Astrocyte of the spinal cord (primary cell): ENCODE data around the gene IL2RA.

ENCODE experiments used
- DNase-seq: peaks from one replicate; pipeline ENCODE4 v3.0.0; 2011; ENCODE audit warnings: low read depth, low spot score
- H3K4me3 ChIP-seq: 2 replicates; pipeline ENCODE4 v1.5.1; 2011; ENCODE audit warnings: low read depth, mild to moderate bottlenecking, low read length, moderate library complexity
- in situ Hi-C: cut with HindIII; loops from 2 replicates; pipeline ENCODE4 v1.10.0; 2017; ENCODE audit warnings: low sequenced_read_pairs
- TF ChIP-seq, protein P1 (sequence below): IDR thresholded peaks from 2 replicates; pipeline ENCODE4 v1.5.1; 2012; ENCODE audit warnings: low read depth, mild to moderate bottlenecking, low read length, inconsistent platforms

The IL2RA gene

DNA sequence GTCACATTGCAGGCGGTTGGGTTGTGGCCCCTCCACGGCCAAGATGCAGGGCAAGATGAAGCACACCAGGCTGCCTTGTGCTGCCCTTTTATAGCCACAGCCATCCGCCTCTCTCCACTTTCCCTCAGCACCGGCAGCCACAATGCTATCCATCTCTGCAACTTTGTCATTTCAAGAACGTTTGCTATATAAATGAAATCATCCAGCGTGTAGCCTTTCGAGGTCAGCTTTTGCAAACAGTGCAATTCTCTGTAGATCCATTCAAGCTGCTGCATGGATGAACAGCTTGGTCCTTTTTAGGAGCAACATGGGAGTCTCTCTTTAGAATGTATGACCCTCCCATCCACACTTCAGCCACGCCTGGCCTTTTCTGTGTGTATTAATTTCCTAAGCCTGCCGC lies 78.4 kb downstream of the IL2RA start:
- no peak overlapping the region for H3K4me3 ChIP-seq
- TF ChIP-seq, protein P1, sequence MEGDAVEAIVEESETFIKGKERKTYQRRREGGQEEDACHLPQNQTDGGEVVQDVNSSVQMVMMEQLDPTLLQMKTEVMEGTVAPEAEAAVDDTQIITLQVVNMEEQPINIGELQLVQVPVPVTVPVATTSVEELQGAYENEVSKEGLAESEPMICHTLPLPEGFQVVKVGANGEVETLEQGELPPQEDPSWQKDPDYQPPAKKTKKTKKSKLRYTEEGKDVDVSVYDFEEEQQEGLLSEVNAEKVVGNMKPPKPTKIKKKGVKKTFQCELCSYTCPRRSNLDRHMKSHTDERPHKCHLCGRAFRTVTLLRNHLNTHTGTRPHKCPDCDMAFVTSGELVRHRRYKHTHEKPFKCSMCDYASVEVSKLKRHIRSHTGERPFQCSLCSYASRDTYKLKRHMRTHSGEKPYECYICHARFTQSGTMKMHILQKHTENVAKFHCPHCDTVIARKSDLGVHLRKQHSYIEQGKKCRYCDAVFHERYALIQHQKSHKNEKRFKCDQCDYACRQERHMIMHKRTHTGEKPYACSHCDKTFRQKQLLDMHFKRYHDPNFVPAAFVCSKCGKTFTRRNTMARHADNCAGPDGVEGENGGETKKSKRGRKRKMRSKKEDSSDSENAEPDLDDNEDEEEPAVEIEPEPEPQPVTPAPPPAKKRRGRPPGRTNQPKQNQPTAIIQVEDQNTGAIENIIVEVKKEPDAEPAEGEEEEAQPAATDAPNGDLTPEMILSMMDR: no peak
- DNase-seq: no peak
- in situ Hi-C loops: no loop called here

DNA sequence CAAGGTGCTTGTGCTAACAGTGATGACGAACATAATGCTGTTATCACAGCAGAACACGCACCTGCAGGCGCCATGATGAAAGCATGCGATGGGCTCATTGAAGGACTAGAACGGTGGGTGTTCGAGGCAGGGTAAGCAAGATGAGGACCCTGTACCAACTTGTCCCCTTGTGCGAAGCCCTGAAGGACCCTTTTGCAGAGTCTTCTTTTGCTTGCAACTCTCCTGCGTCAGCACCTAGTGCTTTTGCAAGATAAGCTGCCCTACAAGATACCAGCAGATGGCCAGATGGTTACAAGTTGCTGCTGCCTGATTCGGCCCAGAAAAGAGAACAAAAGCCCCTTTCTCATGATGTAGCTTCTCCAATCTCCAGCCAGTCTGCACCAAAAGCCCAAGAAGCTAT lies 80.6 kb downstream of the IL2RA start:
- in situ Hi-C loops: no loop called here
- TF ChIP-seq, protein P1: no peak

DNA sequence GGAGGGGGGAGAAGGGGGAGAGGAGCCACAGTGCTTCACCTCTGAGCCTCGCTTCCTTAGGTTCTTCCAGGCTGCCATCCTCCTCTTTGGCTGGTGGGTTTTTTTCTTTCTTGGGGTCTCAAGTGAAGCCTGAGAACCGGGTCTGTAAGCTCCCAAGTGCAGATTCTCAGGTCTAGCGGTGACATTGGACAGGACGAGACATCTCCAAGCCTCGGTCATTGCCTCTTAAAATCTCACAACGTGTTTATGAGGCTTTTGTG lies 84.0 kb downstream of the IL2RA start:
- TF ChIP-seq, protein P1: no peak

More for the DNA sequence above, 80.6 kb downstream of the IL2RA start:
- H3K4me3 ChIP-seq: no peak overlapping the region
- no peak for DNase-seq

DNA sequence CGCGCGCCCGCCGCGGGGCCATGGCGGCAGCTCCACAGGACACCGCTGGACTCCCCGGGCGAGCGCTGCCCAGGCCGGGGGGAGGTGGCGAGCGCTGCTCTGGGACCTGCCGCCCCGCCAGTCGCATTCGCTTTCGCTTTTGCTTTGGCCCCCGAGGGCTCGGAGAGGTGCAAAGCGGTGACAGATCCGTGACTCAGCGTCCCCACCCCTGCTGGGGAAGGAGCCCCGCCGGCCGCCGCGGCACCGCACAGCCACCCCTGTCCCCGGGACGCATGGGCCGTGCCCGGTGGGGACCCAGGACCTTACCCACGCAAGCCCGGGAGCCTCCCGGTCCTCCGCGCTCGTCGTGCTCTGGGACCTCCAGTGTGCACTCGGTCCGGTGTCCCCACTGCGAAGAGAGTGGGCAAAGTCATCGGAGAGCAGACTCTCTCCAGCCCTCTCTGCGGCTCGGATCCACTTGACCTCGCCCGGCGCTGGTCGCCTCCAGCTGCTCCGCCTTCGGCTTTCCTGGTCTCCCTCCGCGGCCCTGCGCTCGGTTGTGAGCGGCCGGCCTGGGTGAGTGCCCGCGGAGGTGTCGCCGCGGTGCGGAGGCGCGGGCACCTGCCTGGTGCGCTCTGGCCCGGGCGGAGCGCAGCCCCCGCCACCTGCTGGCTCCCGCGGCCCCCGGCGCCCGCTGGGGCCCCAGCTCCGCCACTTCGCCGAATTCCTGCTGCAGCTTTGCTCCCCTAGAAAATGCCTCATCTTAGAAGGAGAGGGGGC lies 84.5 kb downstream of the IL2RA start, which contains the start of gene IL15RA:
IL15RA (minus strand) TSS at position 73 of the 759 bp plus-strand sequence; CDS start at position 22, 51 bp downstream.
- peak; percentile 61 for DNase-seq
- peak within 1 kb of the TSS; percentile 63 for H3K4me3 ChIP-seq
- in situ Hi-C loops: no loop called here
- TF ChIP-seq, protein P1: no peak

More for the DNA sequence above, 84.0 kb downstream of the IL2RA start:
- no peak overlapping the region for H3K4me3 ChIP-seq
- in situ Hi-C loops: no loop called here
- DNase-seq: no peak

DNA sequence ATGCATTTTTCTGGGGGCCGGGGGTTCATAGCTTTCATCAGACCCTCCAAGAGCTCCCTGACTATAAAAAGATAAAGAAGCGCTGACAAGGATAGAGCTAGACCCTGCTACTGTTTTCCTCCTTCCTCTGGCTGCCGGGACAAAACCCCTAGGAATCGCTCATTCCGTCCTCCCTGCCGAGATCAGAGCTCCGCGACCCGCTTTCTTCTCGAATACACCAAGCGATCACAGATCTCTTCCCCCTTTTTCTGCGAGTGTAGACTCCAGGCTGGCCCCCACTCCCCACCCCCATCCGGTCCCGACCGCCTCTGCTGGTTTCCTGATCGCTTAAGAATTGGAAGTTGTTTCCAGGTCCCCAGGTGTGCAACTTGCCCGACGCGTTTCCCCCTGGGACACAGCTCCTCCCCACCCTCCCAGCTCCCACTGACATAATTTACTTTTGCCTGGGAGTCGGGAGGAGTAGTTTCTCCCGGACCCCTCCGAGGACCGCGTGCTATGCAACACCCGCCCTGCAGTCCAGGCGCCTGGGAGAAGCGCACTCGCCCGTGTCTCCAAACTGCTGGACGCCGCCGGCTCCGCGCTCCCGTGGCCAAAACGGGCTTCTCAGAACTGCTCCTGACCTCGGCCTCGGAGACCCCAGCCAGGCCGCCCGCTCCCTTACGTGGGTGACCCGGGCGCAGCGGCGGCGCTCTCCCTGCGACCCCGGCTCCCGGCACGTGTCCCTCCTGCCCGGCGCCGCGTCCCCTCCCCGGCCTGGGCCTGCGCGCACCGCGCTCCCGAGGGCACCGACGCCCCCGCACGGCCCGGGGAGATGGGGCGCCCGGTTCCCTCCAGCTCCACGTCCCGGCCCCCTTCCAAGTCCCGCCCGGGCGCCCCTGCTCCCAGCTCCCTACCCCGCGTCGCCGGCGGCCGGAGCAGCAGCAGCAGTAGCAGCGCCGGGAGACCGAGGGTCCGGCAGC lies 85.4 kb downstream of the IL2RA start:
- in situ Hi-C loops: no loop called here
- TF ChIP-seq, protein P1: no peak

DNA sequence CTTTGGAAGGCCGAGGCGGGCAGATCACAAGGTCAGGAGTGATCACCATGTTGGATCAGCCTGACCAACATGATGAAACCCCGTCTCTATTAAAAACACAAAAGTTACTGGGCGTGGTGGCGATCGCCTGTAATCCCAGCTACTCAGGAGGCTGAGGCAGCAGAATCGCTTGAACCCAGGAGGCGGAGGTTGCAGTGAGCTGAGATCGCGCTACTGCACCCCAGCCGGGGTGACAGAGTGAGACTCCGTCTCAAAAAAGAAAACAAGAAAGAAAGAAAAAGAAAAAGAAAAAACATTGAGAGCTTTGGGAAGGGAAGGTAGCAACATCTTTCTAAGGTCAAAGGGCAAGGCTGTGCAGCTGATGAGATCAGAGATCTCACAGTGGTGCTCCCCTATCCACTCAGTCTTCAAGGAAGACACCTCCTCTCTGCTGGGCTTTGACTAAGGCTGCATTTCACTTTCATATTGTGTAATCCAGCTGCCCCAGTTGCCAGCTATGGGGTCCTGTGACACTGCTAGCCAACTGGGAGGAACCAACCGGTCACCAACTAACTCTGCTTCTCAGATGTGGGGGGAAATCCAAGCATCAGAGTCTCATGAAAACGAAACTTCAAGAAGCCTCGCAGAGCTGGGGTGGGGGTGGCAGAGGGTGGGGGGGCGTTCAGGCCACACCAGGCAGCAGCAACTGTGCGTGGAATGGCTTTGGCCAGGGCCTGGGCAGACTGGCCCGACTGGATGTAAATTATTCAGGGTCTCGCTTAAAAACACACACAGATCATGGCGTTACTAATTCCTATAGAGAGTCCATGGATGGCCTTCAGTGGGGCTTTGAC lies 86.3 kb downstream of the IL2RA start:
- peak overlapping the region; percentile 63 for H3K4me3 ChIP-seq
- no peak for DNase-seq
- in situ Hi-C loops: no loop called here
- TF ChIP-seq, protein P1: no peak

More for the DNA sequence above, 85.4 kb downstream of the IL2RA start:
- H3K4me3 ChIP-seq: peak overlapping the region; percentile 63
- peak; percentile 37 for DNase-seq
